GM23338 (cell line): ENCODE data around the gene MAST4. TPM values are rescaled to one million over a fixed set of nuclear protein-coding genes. Genes with fewer than 3 reads are reported as not detected.
A peak's percentile ranks its signal among the peaks of the same experiment; 100 is the strongest.

Experiments
- ATAC-seq: fragments of 200-7000 bp; cut with Tn5 transposase; 3 replicates; pipeline ENCODE4 v1.9.1; 2020
- DNase-seq: peaks from one replicate; pipeline ENCODE4 v3.0.0-alpha.2; 2015; ENCODE audit warnings: low spot score
- H2AFZ ChIP-seq: fragments of 200-600 bp; sonication (generic); 2 replicates; pipeline ENCODE4 v1.8.0; 2016; ENCODE audit warnings: antibody characterized with exemption, mild to moderate bottlenecking, moderate library complexity
- H3F3A ChIP-seq: fragments of 200-600 bp; sonication (generic); replicated peaks from 2 replicates; pipeline ENCODE4 v1.8.0; 2017; ENCODE audit warnings: antibody characterized with exemption, mixed run types, low read depth
- H3K27ac ChIP-seq: fragments of 200-600 bp; sonication (generic); 2 replicates; pipeline ENCODE4 v1.6.1; 2016; ENCODE audit warnings: low read depth
- H3K27me3 ChIP-seq: fragments of 200-600 bp; sonication (generic); 2 replicates; pipeline ENCODE4 v1.8.0; 2016; ENCODE audit warnings: mild to moderate bottlenecking, mixed run types, moderate library complexity; ENCODE audit not compliant: insufficient read depth
- H3K36me3 ChIP-seq: fragments of 200-600 bp; sonication (generic); 2 replicates; pipeline ENCODE4 v1.8.0; 2016; ENCODE audit warnings: mild to moderate bottlenecking; ENCODE audit not compliant: insufficient read depth
- H3K4me1 ChIP-seq: fragments of 200-600 bp; sonication (generic); 2 replicates; pipeline ENCODE4 v1.8.0; 2016; ENCODE audit warnings: mild to moderate bottlenecking, moderate library complexity; ENCODE audit not compliant: insufficient read depth
- H3K4me2 ChIP-seq: fragments of 200-600 bp; sonication (generic); 2 replicates; pipeline ENCODE4 v1.7.1; 2017; ENCODE audit warnings: mixed run types
- H3K4me3 ChIP-seq: fragments of 200-600 bp; sonication (generic); 2 replicates; pipeline ENCODE4 v1.6.1; 2016; ENCODE audit warnings: mixed run types
- H3K79me2 ChIP-seq: fragments of 200-600 bp; sonication (generic); replicated peaks from 2 replicates; pipeline ENCODE4 v1.8.0; 2017; ENCODE audit warnings: mild to moderate bottlenecking; ENCODE audit not compliant: insufficient read depth
- H3K9me2 ChIP-seq: fragments of 200-600 bp; sonication (generic); 2 replicates; pipeline ENCODE4 v1.8.0; 2017; ENCODE audit not compliant: insufficient read depth
- H4K20me1 ChIP-seq: fragments of 200-600 bp; sonication (generic); replicated peaks from 2 replicates; pipeline ENCODE4 v1.8.0; 2017; ENCODE audit warnings: mild to moderate bottlenecking; ENCODE audit not compliant: insufficient read depth
- H3K27ac Mint-ChIP-seq: 2 replicates; pipeline ENCODE4 v1.8.0; 2020; ENCODE audit warnings: inconsistent platforms, mild to moderate bottlenecking, moderate library complexity, mixed read lengths
- H3K27me3 Mint-ChIP-seq: 3 replicates; pipeline ENCODE4 v1.8.0; 2022; ENCODE audit warnings: low read depth, mild to moderate bottlenecking, moderate library complexity, mixed read lengths, inconsistent platforms; ENCODE audit not compliant: insufficient read depth, poor library complexity
- H3K36me3 Mint-ChIP-seq: 3 replicates; pipeline ENCODE4 v1.8.0; 2021; ENCODE audit warnings: low read depth, mild to moderate bottlenecking, inconsistent platforms, moderate library complexity, mixed read lengths
- H3K4me1 Mint-ChIP-seq: 3 replicates; pipeline ENCODE4 v1.8.0; 2020; ENCODE audit warnings: mild to moderate bottlenecking, inconsistent platforms, mixed read lengths
- H3K4me3 Mint-ChIP-seq: 3 replicates; pipeline ENCODE4 v1.8.0; 2021; ENCODE audit warnings: moderate library complexity, mild to moderate bottlenecking, inconsistent platforms, mixed read lengths
- H3K9me3 Mint-ChIP-seq: 3 replicates; pipeline ENCODE4 v1.8.0; 2020; ENCODE audit warnings: moderate library complexity, mild to moderate bottlenecking, inconsistent platforms, mixed read lengths
- CTCF ChIP-seq, 2 experiments: fragments of 200-600 bp in 1 of 2; sonication (generic) in 1 of 2; conservative IDR thresholded peaks; 2 replicates each; pipeline versions ENCODE4 v1.5.1 to v1.6.1; 2016 to 2017; ENCODE audit warnings: antibody characterized with exemption in 2 of 2, low read depth in 2 of 2, mild to moderate bottlenecking in 2 of 2, moderate library complexity in 1 of 2
- JUNB ChIP-seq: IDR thresholded peaks from one replicate; pipeline ENCODE4 v1.6.1; 2016; ENCODE audit warnings: antibody characterized with exemption; ENCODE audit not compliant: unreplicated experiment
- ZNF462 ChIP-seq: fragments of 250-450 bp; sonication (Bioruptor Pico); IDR thresholded peaks from 2 replicates; pipeline ENCODE4 v1.5.0; 2020; ENCODE audit warnings: mild to moderate bottlenecking, moderate library complexity
- polyA plus RNA-seq: library from polyadenylated mRNA; unstranded; fragments of >200 nt; fragmentation: Nextera tagmentation; extraction: Ambion mirVana; gene quantifications from 2 replicates; pipeline ENCODE4 v1.2.1, GENCODE V29; 2016
- total RNA-seq: library from RNA; depleted of rRNA; stranded (reverse); fragments of >200 nt; shearing (Covaris generic); gene quantifications from 2 replicates; pipeline ENCODE4 v1.2.3, GENCODE V29; 2014

MAST4 gene
- total and polyA plus RNA-seq, 2 experiments from 2014 or later: 3.6 to 8.5 TPM

GRCh38 chr5:67165526-67166459 is 569.6 kb downstream of the MAST4 start:
- H4K20me1 ChIP-seq: no peaks in the 10 kb centered on the region
- TF ChIP-seq JUNB (no peak), CTCF (conservative IDR thresholded peaks at IDR 0.05; ENCODE audit: low read depth in 2 of 2) (peak; percentile 80 to 89), ZNF462 (CRISPR knock-in tag) (peak; percentile 2; the same call in 1 of the 2 replicates)
- Mint-ChIP-seq H3K36me3 (peaks cover 5% of the 10 kb centered on the region; the same call in 1 of the 3 replicates), H3K27me3 (peaks cover 9% of the 10 kb centered on the region), H3K4me1 (peaks cover 16% of the 10 kb centered on the region; the same call in 2 of the 3 replicates), H3K27ac (peak overlapping the region; percentile 84; the same call in 1 of the 2 replicates), H3K9me3 (no peaks in the 10 kb centered on the region; the same call in 2 of the 3 replicates), H3K4me3 (peak overlapping the region; percentile 61; the same call in 2 of the 3 replicates)
- H3K36me3 ChIP-seq: no peaks in the 10 kb centered on the region
- ATAC-seq: peak; percentile 81
- H3K79me2 ChIP-seq: no peaks in the 10 kb centered on the region
- peak; percentile 94 for DNase-seq
- no peaks in the 10 kb centered on the region for H3F3A ChIP-seq
- peak overlapping the region; percentile 44; the same call in 1 of the 2 replicates for H3K4me3 ChIP-seq
- H3K4me1 ChIP-seq: no peaks in the 10 kb centered on the region
- no peaks in the 10 kb centered on the region for H3K27me3 ChIP-seq
- H3K9me2 ChIP-seq: no peaks in the 10 kb centered on the region
- peak overlapping the region; percentile 68 for H3K4me2 ChIP-seq
- peak overlapping the region; percentile 96 for H2AFZ ChIP-seq
- peak overlapping the region; percentile 75; the same call in 1 of the 2 replicates for H3K27ac ChIP-seq
